NCI-H748 treated with DMSO at 0.1 percent for 48 hours (cell line): Measurements from ENCODE around the gene DNASE1L1.

ENCODE experiments used
- DNase-seq: peaks from one replicate; lab custom pipeline; 2025; lab: John Stamatoyannopoulos, UW

Gene DNASE1L1

DNA sequence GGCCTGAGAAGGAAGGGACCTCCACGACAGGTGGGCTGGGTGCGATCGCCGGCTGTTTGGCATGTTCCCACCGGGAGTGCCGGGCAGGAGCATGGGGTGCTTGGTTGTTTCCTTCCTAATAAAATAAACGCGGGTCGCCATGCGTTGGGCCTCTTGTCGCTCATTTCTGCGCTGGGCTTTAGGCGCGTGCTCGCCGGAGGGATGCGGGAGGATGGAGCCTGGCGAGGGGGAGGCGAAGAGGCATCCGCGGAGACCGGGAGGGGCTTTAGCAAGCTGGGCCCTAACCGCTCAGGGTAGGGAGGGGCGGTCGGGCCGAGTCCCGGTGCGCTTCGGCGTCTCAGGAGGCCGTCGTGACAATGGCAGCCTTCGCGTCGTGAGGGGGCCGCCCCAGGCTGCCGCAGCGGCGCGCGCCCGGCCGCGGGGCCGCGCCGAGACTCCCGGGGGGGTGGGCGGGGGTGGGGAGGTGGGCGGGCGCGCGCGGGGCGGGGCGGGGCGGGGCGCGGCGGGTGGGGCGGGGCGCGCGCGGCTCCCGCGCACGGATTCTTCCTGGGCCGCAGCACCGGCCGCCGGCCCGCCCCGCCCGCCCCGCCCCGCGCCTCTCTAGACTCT, 27.4 kb upstream of the DNASE1L1 start:
- peak; percentile 43 for DNase-seq

DNA sequence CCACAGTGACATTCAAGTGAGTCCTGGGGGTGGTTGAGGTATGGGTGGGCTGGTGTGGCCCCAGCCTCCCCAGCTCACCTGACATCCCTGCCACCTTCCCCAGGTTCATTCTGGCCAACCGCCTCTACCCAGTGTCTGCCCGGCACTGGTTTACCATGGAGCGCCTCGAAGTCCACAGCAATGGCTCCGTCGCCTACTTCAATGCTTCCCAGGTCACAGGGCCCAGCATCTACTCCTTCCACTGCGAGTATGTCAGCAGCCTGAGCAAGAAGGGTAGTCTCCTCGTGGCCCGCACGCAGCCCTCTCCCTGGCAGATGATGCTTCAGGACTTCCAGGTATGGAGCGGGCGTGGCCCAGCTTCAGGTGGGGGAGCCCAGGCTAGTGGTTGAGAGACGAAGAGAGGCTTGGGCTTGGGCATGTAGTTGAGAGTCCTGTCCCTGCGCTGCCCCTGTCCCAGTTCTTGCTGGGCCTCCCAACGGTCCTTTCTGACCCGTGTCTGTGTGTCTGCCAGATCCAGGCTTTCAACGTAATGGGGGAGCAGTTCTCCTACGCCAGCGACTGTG, 26.2 kb upstream of the DNASE1L1 start:
- no peak for DNase-seq

DNA sequence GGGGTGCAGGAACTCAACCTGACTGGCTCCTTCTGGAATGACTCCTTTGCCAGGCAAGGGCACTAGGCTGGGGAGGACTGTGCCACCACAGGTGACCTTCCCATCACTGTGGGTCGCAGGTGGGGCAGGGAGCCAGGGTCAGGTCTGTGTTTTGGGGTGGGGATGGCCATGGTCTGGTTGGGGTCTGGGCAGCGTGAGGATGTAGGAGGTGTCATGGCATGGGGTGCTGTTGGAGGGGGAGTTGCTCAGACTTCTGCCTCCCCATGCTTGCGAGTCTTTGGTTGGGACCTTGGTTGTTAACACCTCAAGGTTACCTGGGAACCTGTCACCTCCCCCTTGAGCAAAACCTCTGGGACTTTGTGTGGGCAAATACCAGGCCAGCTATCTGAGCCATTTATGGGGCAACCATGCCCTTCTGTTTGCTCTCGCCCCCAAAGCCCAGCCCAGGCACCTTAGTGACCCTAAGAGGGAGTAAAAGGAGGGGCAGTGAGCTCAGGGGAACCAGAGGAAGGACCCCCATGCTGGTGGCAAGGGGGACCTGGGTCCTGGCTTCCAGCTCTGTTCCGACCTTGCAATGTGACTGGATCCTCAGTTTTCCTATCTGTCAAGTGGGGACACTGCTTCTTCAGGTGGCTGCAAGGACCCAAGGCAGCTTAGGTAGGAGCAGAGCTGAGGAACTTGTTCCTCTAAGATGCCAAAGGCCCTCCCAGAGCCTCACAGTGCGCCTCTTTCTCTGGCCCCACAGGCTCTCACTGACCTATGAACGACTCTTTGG, 25.5 kb upstream of the DNASE1L1 start:
- DNase-seq = no peak

DNA sequence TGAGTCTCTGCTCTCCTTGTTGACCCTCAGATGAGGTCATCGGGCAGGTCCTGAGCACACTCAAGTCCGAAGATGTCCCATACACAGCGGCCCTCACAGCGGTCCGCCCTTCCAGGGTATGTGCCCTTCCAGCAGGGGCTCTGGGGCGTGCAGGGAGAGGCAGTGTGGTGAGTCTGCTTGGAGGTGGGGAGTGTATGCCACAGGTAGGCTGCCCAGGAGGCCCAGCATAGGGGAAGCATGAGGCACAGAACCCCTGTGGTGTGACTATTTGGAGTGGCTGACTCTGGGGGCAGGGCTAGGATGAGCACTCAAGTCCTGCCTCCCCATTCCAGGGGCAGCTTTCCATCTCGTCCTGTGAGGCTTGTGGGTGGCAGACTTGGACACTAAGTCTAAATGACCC, 24.6 kb upstream of the DNASE1L1 start:
- no peak for DNase-seq

DNA sequence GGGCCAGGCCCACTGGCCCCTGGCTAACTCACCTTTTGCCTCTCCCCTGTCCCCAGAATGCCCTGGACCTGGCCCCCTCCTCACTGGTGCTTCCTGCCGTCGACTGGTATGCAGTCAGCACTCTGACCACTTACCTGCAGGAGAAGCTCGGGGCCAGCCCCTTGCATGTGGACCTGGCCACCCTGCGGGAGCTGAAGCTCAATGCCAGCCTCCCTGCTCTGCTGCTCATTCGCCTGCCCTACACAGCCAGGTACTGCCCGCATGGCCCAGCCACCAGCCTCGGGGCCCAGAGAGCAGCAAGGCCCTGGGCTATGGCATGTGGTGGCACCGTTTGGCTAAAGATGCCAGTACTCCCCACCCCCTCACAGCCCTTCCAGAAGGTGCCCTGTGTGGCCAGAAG, 23.2 kb upstream of the DNASE1L1 start:
- DNase-seq = no peak

DNA sequence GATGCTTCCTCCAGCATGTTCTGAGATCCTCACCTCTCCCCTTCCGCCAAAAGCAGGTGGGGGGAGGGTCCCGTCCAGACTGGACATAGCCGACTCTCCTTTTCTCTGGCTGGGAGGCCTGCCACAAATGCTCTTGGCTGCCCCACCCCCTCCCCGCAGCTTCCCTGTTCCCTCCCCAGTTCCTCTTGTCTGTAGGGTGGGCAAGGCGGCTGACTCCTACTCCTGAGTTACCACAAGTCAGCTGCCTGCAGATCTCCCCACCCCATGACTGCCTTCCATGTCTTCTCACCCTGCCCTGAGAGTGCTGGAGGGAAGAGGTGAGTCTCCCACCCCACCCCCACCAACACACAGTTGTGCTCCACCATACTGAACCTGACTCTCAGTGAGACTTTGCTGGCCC, 22.3 kb upstream of the DNASE1L1 start:
- no peak for DNase-seq

DNA sequence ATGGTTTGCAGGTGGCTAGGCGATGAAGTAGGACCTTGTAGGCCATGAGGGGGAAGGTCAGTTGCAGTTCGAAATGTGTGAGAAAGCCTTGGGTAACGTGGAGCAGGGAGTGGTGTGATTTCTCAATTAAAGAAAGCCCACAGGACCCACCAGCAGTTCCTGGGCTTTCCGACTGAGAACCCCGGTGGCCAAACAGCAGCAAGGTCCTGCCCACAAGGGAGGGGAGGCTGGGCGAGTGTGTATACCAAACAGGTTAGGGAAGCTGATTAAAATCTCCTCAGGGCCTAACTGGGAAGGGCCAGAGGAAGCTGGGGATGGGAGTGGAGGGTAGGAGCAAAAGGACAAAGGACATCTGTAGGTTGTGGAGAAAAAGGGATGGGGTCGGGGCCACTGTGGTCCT, 21.9 kb upstream of the DNASE1L1 start:
- no peak for DNase-seq

DNA sequence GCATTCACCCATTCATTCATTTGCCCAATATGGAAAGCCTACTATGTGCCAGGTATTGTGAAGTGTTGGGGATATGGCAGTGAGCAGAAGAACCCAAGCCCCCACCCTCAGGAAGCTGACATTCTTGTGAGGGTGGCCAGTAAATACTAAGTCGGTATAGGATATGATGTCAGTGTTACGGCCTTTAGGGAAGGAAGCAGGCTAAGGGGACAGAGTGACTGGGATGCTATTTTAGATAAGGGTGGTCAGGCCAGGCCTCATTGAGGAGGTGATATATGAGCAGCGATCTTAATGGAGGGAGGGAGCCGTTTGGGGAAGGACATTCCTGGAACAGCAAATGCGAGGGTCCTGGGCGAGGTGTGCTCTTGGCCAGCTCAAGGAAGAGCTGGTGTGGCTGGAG, 21.4 kb upstream of the DNASE1L1 start:
- DNase-seq = no peak

DNA sequence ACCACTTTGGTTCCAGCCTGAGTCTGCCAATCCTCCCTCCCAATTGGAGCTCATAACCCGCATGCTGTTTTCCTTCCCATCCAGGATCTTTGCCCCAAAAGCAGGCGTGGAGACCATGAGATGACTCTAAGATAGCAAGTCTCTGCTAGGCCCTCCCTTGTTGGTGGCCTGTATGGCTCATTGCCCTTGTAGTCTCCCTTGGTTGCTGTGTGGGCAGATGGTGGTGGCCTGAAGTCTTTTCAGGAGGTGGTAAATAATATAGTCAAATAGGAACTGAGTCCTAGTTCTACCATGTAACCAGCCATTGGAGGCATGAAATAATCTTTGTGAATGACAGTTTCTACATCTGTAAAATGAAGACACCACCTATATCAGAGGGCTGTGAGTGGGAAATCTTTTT, 20.7 kb upstream of the DNASE1L1 start:
- no peak for DNase-seq

DNA sequence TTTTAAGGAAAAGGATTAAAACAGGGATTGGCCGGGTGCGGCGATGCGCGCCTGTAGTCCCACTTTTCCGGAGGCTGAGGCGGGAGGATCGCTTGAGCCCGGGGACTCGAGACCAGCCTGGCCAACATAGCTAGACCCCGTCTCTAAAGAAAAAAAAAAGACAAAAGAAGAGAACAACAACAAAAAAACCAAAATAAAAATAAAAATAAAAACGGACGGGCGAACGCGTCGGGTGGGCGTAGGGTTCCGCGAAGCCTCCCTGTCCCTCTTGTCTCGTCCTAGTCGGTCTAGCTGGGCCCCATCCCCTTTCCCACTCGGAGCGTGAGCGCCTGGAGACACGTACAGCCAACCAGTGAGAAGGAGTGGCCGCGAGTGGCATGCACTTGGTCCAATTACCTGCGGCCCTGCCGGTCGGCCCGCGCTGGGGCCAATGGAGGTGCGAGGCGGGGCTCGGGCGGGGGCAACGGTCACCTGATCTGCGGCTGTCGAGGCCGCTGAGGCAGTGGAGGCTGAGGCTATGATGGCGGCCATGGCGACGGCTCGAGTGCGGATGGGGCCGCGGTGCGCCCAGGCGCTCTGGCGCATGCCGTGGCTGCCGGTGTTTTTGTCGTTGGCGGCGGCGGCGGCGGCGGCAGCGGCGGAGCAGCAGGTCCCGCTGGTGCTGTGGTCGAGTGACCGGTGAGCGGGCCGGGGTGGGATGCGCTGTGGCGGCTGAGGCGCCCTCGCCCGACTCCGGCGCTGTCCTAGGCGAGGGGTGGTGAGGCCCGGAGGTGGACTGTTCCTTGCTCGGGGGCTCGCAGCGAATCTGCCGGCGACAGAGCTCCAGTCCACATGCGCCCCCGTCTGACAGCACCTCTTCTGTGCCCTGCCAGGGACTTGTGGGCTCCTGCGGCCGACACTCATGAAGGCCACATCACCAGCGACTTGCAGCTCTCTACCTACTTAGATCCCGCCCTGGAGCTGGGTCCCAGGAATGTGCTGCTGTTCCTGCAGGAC, 19.4 kb upstream of the DNASE1L1 start, which contains the start of gene ATP6AP1:
Gene ATP6AP1 (plus strand): TSS at position 502 of the 996 bp plus-strand sequence. CDS start 16 bp downstream, at position 518.
- DNase-seq = peak; percentile 83

DNA sequence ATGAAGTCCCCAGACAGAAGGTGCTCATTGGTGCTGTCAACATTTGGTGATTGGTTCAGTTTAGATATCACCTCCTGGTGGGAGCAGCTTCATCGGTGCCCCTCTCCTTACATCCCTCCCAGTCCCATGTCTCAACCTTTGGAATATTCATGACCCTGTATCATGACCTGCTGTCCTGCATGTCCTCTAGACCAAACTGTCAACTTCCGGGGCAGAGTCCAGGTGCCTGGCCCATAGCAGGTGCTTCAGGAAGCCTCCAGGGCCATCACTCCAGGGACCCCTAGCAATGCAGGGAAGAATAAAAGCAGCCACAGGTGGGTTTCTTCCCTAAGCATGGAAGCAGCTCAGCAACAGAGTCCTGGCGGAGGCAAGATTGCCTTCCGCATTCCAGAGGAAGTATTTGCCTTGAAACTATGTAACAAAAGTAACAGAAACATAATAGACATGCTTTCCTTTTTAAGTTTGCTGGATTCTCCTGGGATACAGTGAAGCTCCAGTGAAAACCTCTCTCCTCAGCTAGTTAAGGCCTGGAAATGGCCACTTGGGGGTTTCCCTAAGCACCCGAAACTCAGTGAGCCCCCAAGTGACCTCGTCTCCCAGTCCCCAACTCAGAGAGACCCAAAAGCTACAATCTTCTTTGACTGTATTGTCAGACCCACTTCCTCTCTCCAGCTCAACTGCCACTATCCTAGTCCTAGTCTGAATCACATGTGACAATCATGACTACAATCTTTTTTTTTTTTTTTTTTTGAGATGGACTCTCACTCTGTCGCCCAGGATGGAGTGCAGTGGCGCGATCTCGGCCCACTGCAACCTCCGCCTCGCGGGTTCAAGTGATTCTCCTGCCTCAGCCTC, 18.1 kb upstream of the DNASE1L1 start:
- DNase-seq = no peak

DNA sequence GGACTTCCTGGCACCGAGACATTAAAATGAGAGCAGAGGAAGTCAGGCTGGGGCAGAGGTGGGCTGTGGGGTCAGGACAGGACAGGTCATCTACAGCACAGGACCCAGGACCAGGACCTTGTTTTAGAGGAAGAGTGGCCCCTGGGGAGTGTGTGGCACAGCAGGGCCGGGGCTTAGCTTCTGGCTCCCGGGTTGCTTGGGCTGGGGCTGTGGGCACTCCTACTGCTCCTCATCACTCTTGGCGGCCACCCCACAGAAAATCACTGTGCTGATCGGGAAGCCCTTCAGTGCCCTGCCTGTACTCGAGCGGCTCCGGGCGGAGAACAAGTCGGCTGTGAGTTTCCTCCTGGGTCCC, 11.3 kb upstream of the DNASE1L1 start:
- DNase-seq = no peak

DNA sequence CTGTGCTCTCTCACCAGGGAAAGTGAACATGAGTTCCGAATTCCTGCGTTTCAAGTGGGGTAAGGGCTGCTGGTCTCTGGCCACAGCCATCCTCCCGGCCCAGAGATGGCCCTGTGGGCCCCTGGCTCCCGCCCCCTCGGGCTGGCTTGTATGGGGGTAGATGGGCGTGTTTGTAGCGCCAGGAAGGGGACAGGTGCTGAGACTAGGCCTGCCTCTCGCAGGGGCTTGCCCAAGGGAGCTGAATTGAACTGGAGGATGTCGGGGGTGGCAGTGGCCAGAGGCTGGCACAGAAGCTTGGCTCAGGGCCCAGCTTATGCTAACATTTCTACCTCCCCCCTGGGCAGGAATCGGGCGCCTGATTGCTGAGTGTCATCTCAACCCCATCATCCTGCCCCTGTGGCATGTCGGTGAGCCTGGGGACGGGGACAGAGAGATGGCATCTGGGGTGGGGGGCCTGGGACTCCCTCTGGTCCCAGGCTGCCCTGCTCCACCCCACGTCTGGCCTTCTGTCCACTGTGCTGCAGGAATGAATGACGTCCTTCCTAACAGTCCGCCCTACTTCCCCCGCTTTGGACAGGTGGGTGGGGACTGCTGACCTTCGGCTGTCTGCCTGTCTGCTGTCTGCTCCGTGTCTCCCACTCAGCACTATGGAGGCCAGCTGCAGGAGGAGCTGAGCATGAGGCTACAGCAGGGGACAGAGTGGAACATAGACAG, 10.8 kb upstream of the DNASE1L1 start:
- no peak for DNase-seq

DNA sequence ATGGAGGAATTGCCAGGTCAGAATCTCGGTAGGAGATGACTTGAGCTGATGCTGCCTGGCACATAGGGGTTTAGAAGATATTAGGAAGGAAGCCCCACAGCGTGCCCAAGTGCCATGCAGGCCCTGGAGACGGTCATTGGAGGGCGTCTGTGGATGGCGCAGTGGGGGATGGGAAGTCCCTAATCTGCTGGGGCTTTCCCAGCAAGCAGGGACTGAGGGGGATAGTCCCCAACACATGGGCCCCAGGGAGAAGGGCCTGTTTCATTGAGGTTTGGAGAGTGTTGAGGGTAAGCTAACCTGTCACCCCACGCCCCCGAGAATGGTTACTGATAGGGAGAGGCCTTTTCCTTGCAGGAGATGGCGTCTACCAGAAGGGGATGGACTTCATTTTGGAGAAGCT, 10.1 kb upstream of the DNASE1L1 start:
- no peak for DNase-seq

DNA sequence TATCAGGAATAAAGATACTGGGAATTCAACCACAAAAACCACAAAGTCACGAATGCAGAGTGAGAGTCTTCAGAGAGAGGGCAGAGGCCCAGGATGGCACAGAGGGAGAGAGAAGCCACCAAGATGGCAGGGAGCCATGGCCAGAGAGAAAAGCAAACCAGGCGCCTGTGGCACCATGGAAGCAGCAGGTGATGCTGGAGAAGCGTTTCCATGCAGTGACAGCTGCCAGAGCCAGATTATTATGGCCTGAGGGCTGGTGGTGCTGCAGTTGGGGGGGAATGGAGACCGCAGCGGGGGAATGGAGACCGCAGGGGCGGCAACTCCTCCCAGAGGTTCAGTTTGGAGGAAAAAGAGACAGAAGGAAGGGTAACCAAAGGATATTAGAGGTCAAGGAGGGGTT, 8.1 kb upstream of the DNASE1L1 start:
- no peak for DNase-seq

DNA sequence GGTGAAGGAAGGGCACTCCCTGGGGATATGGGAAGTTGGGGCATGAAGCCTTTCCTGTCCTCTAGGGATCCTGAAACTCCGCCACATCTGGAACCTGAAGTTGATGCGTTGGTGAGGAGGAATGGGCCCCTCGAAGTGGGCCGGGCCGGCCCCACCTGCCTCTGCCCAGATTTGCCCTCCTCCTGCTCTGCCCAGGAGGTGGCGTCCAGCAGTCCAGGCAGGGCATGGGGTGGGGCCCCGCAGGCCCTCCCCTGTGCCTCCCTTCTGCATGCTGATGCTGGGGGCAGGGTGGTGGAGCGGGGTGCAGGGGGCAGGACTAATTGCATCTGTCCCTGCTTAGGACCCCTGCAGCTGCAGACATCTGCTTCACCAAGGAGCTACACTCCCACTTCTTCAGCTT, 4.1 kb upstream of the DNASE1L1 start:
- no peak for DNase-seq

DNA sequence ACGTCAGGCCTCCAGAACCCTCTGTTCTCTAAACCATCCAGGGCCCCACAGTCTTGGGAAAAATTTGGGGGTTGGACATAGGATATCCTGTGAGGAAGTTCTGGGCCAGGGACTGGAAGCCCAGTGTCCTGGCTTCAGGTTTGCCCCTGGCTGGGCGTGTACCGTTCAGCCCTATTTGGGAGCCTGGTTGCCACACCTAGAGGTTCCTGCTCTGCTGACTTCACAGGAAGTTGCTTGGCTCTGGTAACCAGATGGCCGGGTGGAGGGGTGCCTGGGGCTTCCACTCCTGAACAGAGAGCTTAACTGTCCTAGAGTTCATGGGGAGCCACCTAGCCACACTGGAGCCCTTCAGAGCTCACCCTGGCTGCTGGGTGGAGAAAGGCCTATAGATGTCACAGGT, 3.4 kb upstream of the DNASE1L1 start:
- no peak for DNase-seq

DNA sequence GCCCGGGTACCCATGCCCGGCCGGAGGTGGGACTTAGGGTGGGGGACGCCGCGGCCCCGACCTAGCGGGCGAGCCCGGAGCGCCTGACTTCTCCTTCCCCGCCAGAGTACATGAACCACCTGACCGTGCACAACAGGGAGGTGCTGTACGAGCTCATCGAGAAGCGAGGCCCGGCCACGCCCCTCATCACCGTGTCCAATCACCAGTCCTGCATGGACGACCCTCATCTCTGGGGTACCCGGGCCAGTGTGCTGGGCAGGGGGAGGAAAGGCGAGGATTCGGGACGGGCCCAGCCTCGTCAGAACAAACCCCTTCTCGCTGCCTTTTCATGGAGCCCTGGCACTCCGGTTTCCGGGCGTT, 2.9 kb upstream of the DNASE1L1 start:
- DNase-seq = peak; percentile 20

DNA sequence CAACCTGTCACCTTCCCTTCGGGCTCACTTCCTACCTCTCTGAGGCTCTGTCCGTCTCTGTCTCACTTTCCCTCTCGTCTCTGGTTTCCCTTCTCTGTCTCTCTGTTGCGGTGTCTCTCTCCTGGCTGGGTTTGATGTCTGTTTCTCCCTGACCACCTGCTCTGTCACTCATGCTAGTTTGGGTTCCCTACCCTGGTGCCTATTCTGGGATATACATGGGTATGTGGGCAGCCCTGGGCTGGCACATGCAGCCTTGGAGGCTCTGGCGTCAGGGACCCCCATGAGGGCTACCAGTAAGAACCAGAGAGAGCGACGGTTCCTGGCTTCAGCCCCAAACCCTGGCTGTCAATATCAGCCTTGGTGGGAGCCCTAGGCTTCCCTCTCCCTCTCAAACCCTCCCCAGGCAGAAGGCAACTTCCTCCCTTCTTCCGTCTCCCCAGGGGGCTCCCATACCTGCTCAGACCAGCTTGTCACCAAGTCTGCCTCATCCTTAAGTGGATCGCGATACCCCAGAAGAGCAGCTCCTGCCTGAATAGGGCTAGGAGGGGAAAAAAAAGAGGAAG, 314 bp downstream of the DNASE1L1 start:
- DNase-seq = no peak

DNA sequence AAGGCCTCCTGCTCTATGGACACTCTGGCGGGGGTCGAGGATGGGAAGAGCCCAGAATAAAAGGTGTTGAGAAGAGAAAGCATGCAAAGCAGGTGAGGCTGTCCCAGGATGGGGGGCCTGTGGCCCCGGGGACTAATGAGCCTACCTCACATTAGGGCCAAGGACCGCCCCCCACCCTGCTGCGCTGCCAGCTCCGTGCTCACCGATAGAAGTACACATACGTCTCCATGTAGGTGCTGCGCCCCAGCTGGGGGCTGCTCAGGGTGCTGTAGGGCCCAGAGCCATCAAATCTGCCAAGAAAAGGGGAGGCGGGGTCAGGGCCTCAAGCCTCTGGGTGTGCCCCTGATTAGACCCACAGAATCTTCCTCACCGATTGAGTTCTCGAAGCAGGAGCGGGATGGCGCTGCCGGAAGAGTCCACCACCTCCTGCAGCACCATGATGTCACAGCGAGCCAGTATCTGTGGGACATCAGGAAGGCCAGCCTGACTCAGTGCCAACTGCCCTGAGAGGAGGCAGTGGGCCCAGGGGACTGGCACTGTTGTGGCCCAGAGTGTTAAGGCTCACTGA, 4.3 kb downstream of the DNASE1L1 start:
- DNase-seq = no peak
